OCI-LY3 (cell line): ENCODE measurements around the gene EIF4G3.

ENCODE experiments used
- H2AFZ ChIP-seq: fragments of 200-600, 300-600 bp; shearing (Covaris generic); 2 replicates; pipeline ENCODE4 v1.6.0; 2014; ENCODE audit warnings: antibody characterized with exemption, low read depth, low read length
- H3K27ac ChIP-seq: fragments of 200-600, 300-600 bp; sonication (generic); 2 replicates; pipeline ENCODE4 v1.5.1; 2014; ENCODE audit warnings: mild to moderate bottlenecking, low read length, moderate library complexity, mixed read lengths
- H3K27me3 ChIP-seq: fragments of 200-600, 300-600 bp; sonication (generic); 2 replicates; pipeline ENCODE4 v1.6.1; 2014; ENCODE audit warnings: low read depth, low read length, mixed read lengths
- H3K36me3 ChIP-seq: fragments of 200-600, 300-600 bp; sonication (generic); replicated peaks from 2 replicates; pipeline ENCODE3; 2014; ENCODE audit warnings: low read depth, low read length, mixed read lengths
- H3K4me1 ChIP-seq: fragments of 300-600, 200-600 bp; sonication (generic); 2 replicates; pipeline ENCODE4 v1.6.1; 2014; ENCODE audit warnings: low read length, mixed read lengths
- H3K4me2 ChIP-seq: fragments of 200-600, 300-600 bp; sonication (generic); 2 replicates; pipeline ENCODE4 v1.6.1; 2014; ENCODE audit warnings: low read length, mixed read lengths
- H3K4me3 ChIP-seq: fragments of 300-600, 200-600 bp; sonication (generic); 2 replicates; pipeline ENCODE4 v1.5.1; 2014; ENCODE audit warnings: antibody characterized with exemption, mild to moderate bottlenecking, low read length, moderate library complexity
- H3K79me2 ChIP-seq: fragments of 300-600, 200-600 bp; shearing (Covaris generic); 2 replicates; pipeline ENCODE4 v1.6.1; 2014; ENCODE audit warnings: mild to moderate bottlenecking, low read length, mixed read lengths
- H3K9ac ChIP-seq: fragments of 300-600, 200-600 bp; shearing (Covaris generic); 2 replicates; pipeline ENCODE4 v1.6.0; 2014; ENCODE audit warnings: mild to moderate bottlenecking, low read length, moderate library complexity
- H3K9me3 ChIP-seq: fragments of 200-600, 300-600 bp; shearing (Covaris generic); 2 replicates; pipeline ENCODE4 v1.6.1; 2014; ENCODE audit warnings: low read length, mixed read lengths; ENCODE audit not compliant: insufficient read depth
- H4K20me1 ChIP-seq: fragments of 200-600, 300-600 bp; sonication (generic); 2 replicates; pipeline ENCODE4 v1.6.1; 2016; ENCODE audit warnings: low read length, mixed read lengths; ENCODE audit not compliant: insufficient read depth
- CTCF ChIP-seq: fragments of 200-600, 300-600 bp; sonication (generic); IDR thresholded peaks from 2 replicates; pipeline ENCODE4 v1.5.1; 2014; ENCODE audit warnings: antibody characterized with exemption, low read length, low read depth
- EZH2phosphoT487 ChIP-seq: fragments of 200-600 bp; shearing (Covaris generic); IDR thresholded peaks from 2 replicates; pipeline ENCODE4 v1.6.1; 2018; ENCODE audit warnings: antibody characterized with exemption, mixed run types, low read depth

The EIF4G3 gene

GRCh38 chr1:21034725-21035628 is 141.7 kb downstream of the EIF4G3 start:
- Histone ChIP-seq H3K9me3 (no peaks in the 10 kb centered on the region), H2AFZ (no peak overlapping the region), H3K27ac (no peak overlapping the region), H3K36me3 (no peaks in the 10 kb centered on the region), H3K4me3 (no peak overlapping the region), H3K27me3 (no peaks in the 10 kb centered on the region), H3K79me2 (peaks cover 16% of the 10 kb centered on the region; the same call in 1 of the 2 replicates), H4K20me1 (no peaks in the 10 kb centered on the region; the same call in 1 of the 2 replicates), H3K4me2 (no peak overlapping the region), H3K9ac (no peak overlapping the region), H3K4me1 (no peaks in the 10 kb centered on the region)
- TF ChIP-seq EZH2phosphoT487 (no peak), CTCF (no peak)

GRCh38 chr1:21032741-21033140 is 144.0 kb downstream of the EIF4G3 start:
- Histone ChIP-seq H3K27ac (no peak overlapping the region), H3K36me3 (no peaks in the 10 kb centered on the region), H3K9me3 (no peaks in the 10 kb centered on the region), H3K9ac (no peak overlapping the region), H2AFZ (no peak overlapping the region), H3K79me2 (0 out of 2 replicates have a peak, but pooled peaks cover 9% of the 10 kb centered on the region), H3K4me3 (no peak overlapping the region), H3K4me2 (no peak overlapping the region), H4K20me1 (no peaks in the 10 kb centered on the region), H3K4me1 (no peaks in the 10 kb centered on the region), H3K27me3 (no peaks in the 10 kb centered on the region)
- TF ChIP-seq EZH2phosphoT487 (no peak), CTCF (no peak)

DNA sequence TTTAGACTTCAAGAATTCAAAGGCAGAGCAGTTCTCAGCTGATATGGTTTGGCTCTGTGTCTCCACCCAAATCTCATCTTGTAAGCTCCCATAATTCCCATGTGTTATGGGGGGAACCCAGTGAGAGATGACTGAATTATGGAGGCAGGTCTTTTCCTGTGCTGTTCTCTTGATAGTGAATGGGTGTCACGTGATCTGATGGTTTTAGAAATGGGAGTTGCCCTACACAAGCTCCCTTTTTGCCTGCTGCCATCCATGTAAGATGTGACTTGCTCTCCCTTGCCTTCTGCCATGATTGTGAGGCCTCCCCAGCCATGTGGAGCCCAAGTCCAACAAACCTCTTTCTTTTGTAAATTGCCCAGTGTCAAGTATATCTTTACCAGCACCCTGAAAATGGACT is 146.5 kb downstream of the EIF4G3 start:
- H4K20me1 ChIP-seq = no peaks in the 10 kb centered on the region
- H3K4me2 ChIP-seq = no peak overlapping the region
- no peak overlapping the region for H2AFZ ChIP-seq
- no peaks in the 10 kb centered on the region for H3K27me3 ChIP-seq
- no peak overlapping the region for H3K9ac ChIP-seq
- H3K4me1 ChIP-seq = no peaks in the 10 kb centered on the region
- no peaks in the 10 kb centered on the region for H3K79me2 ChIP-seq
- H3K27ac ChIP-seq = no peak overlapping the region
- TF ChIP-seq EZH2phosphoT487 (no peak), CTCF (no peak)
- no peaks in the 10 kb centered on the region for H3K36me3 ChIP-seq
- no peaks in the 10 kb centered on the region for H3K9me3 ChIP-seq
- H3K4me3 ChIP-seq = no peak overlapping the region

DNA sequence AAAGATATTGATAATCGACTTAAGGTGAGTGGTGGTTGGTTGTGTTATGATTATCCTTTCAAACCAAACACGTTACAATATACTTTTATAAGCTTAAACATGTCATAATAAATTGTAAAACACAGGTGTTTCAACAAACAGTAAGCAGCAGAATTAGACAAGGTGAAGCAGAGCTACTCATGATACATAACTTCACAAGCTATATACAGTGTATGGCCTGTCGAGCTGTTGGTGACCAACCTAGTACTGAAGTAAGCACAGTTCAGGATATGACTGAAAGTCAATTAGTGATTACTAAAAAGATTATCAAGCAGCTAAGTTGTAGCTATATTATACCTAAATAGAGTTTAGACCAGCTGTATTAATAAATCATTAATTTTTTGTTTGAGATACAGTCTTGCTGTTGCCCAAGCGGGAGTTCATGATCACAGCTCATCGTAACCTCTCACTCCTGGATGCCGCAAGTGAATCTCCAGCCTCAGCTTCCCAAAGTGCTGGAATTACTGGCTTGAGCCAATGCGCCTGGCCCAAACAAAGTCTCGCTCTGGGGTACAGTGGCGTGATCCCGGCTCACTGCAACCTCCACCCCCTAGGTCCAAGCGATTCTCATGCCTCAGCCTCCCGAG is 148.1 kb downstream of the EIF4G3 start:
- Histone ChIP-seq H3K79me2 (no peaks in the 10 kb centered on the region), H3K9ac (no peak overlapping the region), H3K27ac (no peak overlapping the region), H3K36me3 (no peaks in the 10 kb centered on the region), H3K27me3 (no peaks in the 10 kb centered on the region), H4K20me1 (no peaks in the 10 kb centered on the region), H3K4me1 (no peaks in the 10 kb centered on the region), H3K4me2 (no peak overlapping the region), H3K4me3 (no peak overlapping the region), H3K9me3 (no peaks in the 10 kb centered on the region), H2AFZ (no peak overlapping the region)
- TF ChIP-seq EZH2phosphoT487 = no peak
- TF ChIP-seq CTCF = no peak
